HEK293T (cell line): ENCODE data around the gene FLCN.

Experiments
- BHLHE40 ChIP-seq: fragments of 450-650 bp; IDR thresholded peaks from 2 replicates; pipeline ENCODE4 v1.6.1; 2016; ENCODE audit warnings: mild to moderate bottlenecking, moderate library complexity, borderline replicate concordance
- ELF4 ChIP-seq: fragments of 450-650 bp; IDR thresholded peaks from 2 replicates; pipeline ENCODE4 v1.6.1; 2017; ENCODE audit warnings: antibody characterized with exemption
- FOXA1 ChIP-seq: fragments of 450-650 bp; IDR thresholded peaks from 2 replicates; pipeline ENCODE4 v1.6.1; 2016; ENCODE audit warnings: mild to moderate bottlenecking
- FOXK2 ChIP-seq: fragments of 450-650 bp; IDR thresholded peaks from 2 replicates; pipeline ENCODE4 v1.6.1; 2016; ENCODE audit warnings: mild to moderate bottlenecking
- HDGF ChIP-seq: fragments of 450-650 bp; IDR thresholded peaks from 2 replicates; pipeline ENCODE4 v1.6.1; 2017; ENCODE audit warnings: antibody characterized with exemption, borderline replicate concordance
- PKNOX1 ChIP-seq: fragments of 450-650 bp; IDR thresholded peaks from 2 replicates; pipeline ENCODE4 v1.6.1; 2016
- SP1 ChIP-seq: fragments of 450-650 bp; IDR thresholded peaks from 2 replicates; pipeline ENCODE4 v1.6.1; 2017

DNA sequence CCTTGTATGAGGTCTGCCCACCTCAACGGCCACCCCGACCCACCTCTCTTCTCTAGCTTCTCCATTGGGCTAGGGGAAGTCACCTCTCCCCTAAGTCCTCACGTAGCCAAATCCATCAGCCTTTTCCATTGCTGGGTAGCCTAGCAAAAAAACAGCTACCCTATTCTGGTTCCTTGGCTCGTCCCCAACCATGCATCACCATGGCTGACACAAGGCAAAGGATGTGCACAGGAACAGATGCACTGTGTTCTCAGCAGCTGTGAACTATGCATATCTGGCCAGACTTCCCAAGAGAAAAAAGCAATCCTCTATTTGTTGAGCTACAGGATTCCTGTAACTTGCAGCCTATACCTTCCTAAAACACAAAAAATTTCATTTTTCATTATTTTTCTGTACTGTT, 22.0 kb upstream of the FLCN start:
- no peak for TF ChIP-seq FOXA1
- TF ChIP-seq FOXK2: no peak
- no peak for TF ChIP-seq BHLHE40
- no peak for TF ChIP-seq ELF4
- TF ChIP-seq PKNOX1: no peak
- no peak for TF ChIP-seq SP1
- no peak for TF ChIP-seq HDGF
